GM13976 (cell line): ENCODE data around the gene NPAS2.

ENCODE experiments used
- DNase-seq: peaks from one replicate; pipeline ENCODE4 v3.0.0; 2012; ENCODE audit warnings: low spot score
- in situ Hi-C: fragments of 300-500 bp; cut with MboI; formaldehyde crosslinking; loops from one replicate; pipeline ENCODE4 v1.12.0; 2022; ENCODE audit warnings: low sequenced_read_pairs, mixed read lengths, inconsistent platforms; ENCODE audit not compliant: unreplicated experiment
- TF ChIP-seq, protein P1 (sequence below): IDR thresholded peaks from 2 replicates; pipeline ENCODE4 v1.5.1; 2012; ENCODE audit warnings: borderline replicate concordance, mild to moderate bottlenecking; ENCODE audit not compliant: insufficient read depth; ENCODE audit errors: extremely low read depth, missing control alignments, control extremely low read depth

Gene NPAS2

DNA sequence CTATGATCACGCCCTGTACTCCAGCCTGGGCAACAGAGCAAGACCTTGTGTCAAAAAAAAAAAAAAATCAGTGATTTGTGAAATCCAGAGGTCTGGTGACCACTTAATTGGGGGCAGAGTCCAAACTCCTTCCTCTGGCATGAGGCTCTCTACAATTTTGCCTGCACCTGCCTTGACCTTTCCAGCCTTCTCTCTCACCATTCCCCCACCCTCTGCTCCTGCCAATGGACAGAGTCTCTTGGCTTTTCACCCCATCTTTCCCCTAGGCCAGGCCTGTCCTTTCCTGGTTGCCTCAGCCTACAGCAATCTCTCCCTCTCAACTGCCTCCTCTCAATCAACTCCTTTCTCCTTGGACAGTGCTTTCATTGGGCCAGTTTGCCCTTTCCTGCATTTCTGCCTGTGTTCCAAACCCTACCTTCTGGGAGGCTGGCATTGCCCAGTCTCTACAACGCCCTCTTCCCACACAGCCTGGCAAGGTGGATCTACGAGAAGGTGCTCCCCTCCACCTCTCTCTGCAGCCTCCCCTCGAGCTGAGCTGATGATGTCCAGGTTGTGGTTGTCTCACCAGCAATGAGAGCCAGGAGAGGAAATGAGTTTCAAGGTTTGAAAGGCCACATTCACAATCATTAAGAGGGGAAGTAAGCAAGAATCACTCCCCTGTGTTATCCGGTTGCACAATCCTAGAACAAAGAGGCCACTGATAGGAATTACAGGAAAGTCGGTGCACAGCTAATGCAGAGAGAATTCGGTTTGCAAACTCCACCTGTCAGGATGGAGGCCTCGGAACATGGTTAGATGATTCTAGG is 39.5 kb upstream of the NPAS2 start:
- DNase-seq, result no peak
- in situ Hi-C loops, result no loop called here
- TF ChIP-seq, protein P1, sequence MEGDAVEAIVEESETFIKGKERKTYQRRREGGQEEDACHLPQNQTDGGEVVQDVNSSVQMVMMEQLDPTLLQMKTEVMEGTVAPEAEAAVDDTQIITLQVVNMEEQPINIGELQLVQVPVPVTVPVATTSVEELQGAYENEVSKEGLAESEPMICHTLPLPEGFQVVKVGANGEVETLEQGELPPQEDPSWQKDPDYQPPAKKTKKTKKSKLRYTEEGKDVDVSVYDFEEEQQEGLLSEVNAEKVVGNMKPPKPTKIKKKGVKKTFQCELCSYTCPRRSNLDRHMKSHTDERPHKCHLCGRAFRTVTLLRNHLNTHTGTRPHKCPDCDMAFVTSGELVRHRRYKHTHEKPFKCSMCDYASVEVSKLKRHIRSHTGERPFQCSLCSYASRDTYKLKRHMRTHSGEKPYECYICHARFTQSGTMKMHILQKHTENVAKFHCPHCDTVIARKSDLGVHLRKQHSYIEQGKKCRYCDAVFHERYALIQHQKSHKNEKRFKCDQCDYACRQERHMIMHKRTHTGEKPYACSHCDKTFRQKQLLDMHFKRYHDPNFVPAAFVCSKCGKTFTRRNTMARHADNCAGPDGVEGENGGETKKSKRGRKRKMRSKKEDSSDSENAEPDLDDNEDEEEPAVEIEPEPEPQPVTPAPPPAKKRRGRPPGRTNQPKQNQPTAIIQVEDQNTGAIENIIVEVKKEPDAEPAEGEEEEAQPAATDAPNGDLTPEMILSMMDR, result no peak

DNA sequence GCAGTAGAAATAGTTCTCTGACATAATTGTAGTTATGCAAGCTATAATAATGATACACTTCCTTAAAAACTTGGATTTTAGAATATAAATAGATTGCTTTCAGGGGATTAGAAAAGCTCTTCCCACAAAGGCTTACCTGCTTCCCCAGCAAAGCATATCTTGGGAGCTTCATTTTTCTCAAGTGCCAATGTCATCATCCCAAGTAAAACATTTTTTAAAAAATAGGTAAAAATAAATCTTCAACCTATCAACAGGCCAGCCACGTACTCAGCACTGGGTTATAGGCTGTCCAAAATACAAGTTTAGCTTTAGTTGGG is 39.0 kb upstream of the NPAS2 start:
- TF ChIP-seq, protein P1, result no peak
- in situ Hi-C loops, result no loop called here
- DNase-seq, result no peak

DNA sequence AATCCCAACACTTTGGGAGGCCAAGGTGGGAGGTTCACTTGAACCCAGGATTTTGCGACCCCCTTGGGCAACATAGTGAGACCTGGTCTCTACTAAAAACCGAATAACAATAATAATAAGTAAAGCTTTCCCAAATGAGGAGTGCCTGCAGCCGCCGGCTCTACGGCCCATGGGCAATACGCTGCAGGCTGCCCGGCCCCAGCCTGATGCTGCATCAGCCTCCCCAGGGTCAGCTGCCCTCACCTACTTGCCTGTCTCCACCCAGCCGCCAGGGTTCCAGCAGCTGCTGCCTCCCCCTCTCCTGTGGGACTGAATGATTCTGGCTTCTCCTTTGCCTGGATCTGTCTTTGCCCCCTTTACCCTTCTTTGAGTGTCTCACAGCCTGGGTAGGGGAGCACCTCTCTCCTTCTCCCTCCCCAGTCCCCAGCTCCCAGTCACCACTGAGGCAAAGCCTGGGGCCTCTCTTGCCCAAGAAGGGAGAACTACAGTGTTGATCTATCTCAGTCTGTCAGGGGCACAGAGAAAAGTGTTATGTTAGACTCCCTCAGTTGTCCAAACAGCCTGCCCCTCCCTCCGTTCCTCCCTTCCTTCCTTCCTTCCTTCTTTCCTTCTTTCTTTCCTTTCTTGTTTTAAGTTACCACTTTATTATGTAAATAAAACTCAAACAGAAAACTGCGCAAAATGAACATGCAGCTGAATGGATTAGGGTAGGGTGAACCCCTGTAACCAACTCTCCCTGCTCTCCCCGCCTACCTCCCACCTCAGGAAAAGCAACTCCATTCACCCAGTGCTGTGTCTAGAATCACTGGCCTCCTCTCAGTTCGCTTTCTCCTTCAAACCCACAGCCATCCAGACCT is 38.2 kb upstream of the NPAS2 start:
- in situ Hi-C loops, result no loop called here
- TF ChIP-seq, protein P1, result no peak
- no peak for DNase-seq

DNA sequence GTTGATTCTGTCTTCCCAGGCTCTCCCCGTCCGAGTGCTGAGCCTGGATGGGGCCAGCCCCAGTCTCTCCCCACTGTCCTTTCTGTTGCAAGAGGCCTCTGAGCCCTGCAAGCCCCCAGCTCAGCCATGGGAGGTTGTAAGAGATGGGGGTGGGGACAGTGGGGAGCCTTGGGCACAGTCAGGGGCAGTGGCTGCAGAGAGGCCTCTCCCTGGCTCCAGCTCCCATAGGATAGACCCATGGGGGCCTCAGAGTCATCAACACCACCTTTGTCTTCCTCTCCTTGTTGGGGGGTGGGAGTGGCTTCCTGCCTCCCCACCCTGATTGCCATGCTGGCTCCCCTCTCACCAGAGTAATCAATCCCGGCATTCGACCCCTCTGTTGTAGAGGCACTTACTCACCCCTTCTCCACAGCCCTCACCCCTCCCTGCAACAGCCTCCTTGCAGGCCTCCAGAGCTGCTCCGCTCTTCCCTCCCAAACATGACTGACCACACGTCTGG is 37.5 kb upstream of the NPAS2 start:
- in situ Hi-C loops, result no loop called here
- no peak for DNase-seq
- TF ChIP-seq, protein P1, result no peak

DNA sequence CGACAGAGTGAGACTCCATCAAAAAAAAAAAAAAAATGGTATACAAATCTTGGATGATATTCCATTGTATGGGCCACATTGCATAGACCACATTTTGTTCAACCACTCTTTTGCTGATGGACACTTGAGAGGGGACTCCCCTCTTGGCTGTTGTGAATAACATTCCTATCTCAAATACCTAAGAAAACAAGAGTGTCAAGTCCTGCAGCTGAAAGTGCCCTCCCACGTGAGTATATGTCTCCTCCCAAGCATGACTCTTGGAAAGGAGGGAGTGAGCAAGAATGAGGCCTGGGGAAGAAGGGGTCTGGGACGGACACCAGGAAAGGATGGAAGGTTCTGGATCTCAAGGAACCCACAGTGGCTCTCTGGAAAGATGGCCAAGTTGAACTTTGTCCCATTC is 36.0 kb upstream of the NPAS2 start:
- TF ChIP-seq, protein P1, result no peak
- DNase-seq, result no peak
- in situ Hi-C loops, result no loop called here

DNA sequence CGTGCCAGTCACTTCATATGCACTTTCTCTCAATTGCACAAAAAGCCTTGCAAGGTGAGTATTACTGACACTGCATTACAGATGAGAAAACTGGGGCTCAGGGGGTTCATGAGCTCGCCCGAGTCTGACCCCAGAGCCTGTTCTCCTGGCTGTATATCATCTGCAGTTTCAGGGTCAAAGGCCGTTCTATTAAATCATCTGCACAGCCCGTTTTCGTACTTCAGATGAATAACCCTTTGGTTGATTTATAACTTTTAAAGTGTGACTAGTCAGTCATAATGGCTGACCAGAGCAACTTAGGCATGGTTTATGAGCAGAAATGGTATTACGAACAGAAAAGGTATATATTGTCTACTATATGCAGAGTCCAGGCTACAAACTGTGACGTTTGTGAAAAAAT is 35.3 kb upstream of the NPAS2 start:
- TF ChIP-seq, protein P1, result no peak
- DNase-seq, result no peak
- in situ Hi-C loops, result no loop called here
